Tibial nerve (tissue), 4 donors: ENCODE measurements around the gene GLIPR2. TPM values are rescaled to one million over a fixed set of nuclear protein-coding genes. Genes with fewer than 3 reads are reported as not detected.
A peak's percentile ranks its signal among the peaks of the same experiment; 100 is the strongest.

Experiments used
- DNase-seq, 2 donors: peaks; one replicate each; pipeline ENCODE4 v3.0.0-alpha.2; 2019; ENCODE audit warnings: low spot score in 2 of 2
- H3K27ac ChIP-seq, 4 donors: fragments of 200-600 bp; sonication (generic) in 3 of 4; one replicate each; pipeline ENCODE4 v1.5.1; 2017 to 2019; ENCODE audit warnings: mild to moderate bottlenecking in 1 of 4
- H3K27me3 ChIP-seq, 2 donors: fragments of 200-600 bp; sonication (generic) in 1 of 2; one replicate each; pipeline versions ENCODE4 v1.5.1 to v1.6.0; 2017 to 2019
- H3K36me3 ChIP-seq, 3 donors: fragments of 200-600 bp; sonication (generic); one replicate each; pipeline ENCODE4 v1.5.1; 2018 to 2019
- H3K4me1 ChIP-seq, 4 donors: fragments of 200-600 bp; sonication (generic) in 3 of 4; one replicate each; pipeline ENCODE4 v1.5.1; 2017 to 2019
- H3K4me3 ChIP-seq, 4 donors: fragments of 200-600 bp; sonication (generic) in 3 of 4; one replicate each; pipeline ENCODE4 v1.5.1; 2017 to 2019; ENCODE audit warnings: mild to moderate bottlenecking in 1 of 4, moderate library complexity in 1 of 4
- H3K9me3 ChIP-seq, 4 donors: fragments of 200-600 bp; sonication (generic) in 3 of 4; one replicate each; pipeline ENCODE4 v1.5.1; 2017 to 2019
- EP300 ChIP-seq, 2 donors: sonication (generic); formaldehyde crosslinking; IDR thresholded peaks; one replicate each; pipeline ENCODE4 v1.6.1; 2017; ENCODE audit warnings: antibody characterized with exemption in 2 of 2, mild to moderate bottlenecking in 1 of 2
- POLR2A ChIP-seq, 2 donors: fragments of 450-650 bp; IDR thresholded peaks; one replicate each; pipeline ENCODE4 v1.6.1; 2017; ENCODE audit warnings: antibody characterized with exemption in 2 of 2, mild to moderate bottlenecking in 2 of 2, moderate library complexity in 2 of 2
- WGBS, 2 donors: methylation state at CpG; one replicate each; pipeline ENCODE4 v1.1.5; 2018; 5-methylcytosine and 5-hydroxymethylcytosine counted together
- total RNA-seq, 4 donors: library from RNA; depleted of rRNA; stranded (reverse); fragments of >200 nt; gene quantifications; one replicate each; pipeline ENCODE4 v1.1.0, GENCODE V29; 2016
- TF ChIP-seq, protein P1 (sequence below), 5 experiments: fragments of 200-600 bp in 3 of 5; fragments of 450-650 bp in 2 of 5; sonication (generic) in 3 of 5; IDR thresholded peaks; one replicate each; pipeline ENCODE4 v1.5.1; 2016 to 2019; ENCODE audit warnings: antibody characterized with exemption in 5 of 5, mild to moderate bottlenecking in 3 of 5, moderate library complexity in 2 of 5

The GLIPR2 gene
- total RNA-seq, 4 donors from 2014 or later: 18.1 to 26.4 (median 25.6) TPM

DNA sequence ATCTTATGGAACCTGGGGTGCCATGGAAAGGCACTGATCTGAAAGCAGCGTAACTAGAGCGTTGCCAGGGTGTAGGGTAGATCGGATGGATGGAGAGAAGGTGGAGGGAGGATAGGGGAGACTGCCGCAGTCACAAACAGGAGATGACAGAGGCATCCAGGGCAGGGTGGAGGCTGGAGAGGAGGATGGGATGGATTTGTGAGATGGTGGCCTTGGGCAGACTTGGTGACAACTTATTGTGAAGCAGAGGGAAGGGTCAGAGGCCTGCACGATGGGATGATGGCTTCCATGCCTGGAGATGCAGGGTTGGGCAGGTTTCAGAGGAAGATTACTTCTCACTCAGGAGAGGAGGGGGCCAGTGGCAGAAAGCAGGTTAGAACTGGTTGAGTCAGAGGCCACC, 2.4 kb downstream of the GLIPR2 start:
- no peak overlapping the region for H3K27ac ChIP-seq
- H3K4me3 ChIP-seq: no peak overlapping the region
- no peaks in the 10 kb centered on the region for H3K9me3 ChIP-seq
- no peak for DNase-seq
- peaks cover 0 to 61% (median 29%) of the 10 kb centered on the region in 4 donors for H3K4me1 ChIP-seq
- WGBS, 2 donors: 96 to 97% methylated on average over 5 of the region's 5 CpGs
- no peaks in the 10 kb centered on the region for H3K36me3 ChIP-seq
- no peaks in the 10 kb centered on the region for H3K27me3 ChIP-seq
- TF ChIP-seq POLR2A (IDR thresholded peaks at IDR 0.05) (no peak), EP300 (IDR thresholded peaks at IDR 0.05) (no peak)
- TF ChIP-seq, protein P1, sequence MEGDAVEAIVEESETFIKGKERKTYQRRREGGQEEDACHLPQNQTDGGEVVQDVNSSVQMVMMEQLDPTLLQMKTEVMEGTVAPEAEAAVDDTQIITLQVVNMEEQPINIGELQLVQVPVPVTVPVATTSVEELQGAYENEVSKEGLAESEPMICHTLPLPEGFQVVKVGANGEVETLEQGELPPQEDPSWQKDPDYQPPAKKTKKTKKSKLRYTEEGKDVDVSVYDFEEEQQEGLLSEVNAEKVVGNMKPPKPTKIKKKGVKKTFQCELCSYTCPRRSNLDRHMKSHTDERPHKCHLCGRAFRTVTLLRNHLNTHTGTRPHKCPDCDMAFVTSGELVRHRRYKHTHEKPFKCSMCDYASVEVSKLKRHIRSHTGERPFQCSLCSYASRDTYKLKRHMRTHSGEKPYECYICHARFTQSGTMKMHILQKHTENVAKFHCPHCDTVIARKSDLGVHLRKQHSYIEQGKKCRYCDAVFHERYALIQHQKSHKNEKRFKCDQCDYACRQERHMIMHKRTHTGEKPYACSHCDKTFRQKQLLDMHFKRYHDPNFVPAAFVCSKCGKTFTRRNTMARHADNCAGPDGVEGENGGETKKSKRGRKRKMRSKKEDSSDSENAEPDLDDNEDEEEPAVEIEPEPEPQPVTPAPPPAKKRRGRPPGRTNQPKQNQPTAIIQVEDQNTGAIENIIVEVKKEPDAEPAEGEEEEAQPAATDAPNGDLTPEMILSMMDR (IDR thresholded peaks at IDR 0.05): no peak

DNA sequence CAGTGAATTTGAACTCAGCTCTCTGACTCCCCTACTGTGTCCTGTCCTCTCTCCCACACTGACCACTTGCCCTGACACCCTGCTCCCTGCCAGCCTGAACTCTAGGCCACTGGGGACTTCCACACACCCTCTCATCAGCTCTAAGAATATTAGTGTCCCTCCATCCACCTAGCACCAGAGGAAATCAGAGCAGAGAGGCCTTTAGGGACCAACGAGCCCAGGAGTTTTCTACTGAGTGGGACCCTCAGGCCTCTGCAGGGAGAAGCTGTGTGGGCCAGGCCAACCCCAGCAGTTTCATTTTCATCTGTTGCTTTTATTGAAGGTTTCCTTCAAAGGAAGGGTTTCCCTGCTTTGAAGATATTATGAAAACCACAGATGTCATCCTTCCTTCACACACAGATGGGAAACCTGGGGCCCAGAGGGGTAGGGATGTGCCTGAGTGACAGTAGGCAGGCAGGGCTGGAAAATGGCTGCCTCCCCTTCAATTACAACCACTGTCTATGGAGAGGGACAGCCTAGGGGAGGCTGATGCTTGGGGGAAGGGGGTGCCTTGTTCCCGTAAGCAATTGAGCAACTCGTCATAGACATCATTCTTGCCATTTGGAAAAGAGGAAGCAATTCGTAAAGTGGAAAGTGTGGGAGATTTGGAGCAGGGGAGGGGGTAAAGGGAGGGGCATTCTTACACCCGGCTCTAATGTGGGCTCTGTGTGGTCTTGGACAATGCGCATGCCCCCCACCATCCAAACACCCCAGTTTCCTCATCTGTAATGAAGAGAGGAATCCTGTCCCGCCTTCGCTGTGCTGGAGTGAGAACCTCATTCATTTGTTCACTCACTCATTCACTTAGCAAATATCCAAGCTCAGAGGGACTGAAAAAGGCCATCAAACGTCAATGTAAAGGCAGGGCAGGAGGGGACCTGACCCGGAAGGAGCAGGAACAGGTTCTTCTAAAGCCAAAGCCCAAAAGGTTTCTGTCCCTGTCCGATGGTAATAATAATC, 3.9 kb downstream of the GLIPR2 start:
- 75 to 79% methylated on average over 11 of the region's 11 CpGs for WGBS, 2 donors

DNA sequence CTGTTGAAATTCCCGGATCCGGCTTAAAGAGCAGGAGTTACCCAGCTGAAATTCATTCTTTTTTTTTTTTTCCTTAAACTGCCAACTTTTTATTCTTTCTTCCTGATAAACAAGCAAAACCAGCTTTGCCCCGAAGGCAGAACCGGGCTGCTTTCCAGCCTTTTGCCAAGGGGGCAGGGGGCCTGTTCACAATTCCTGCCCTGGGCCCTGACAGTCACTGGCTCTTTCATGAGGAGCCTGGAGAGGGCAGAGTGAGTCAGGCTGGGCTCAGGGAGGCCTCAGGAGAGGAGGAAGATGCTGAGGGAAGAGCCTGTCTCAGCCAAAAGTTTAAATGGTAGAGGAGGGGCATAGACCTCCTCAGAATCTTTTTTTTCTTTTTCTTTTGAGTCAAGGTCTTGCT, 4.8 kb downstream of the GLIPR2 start:
- peaks cover 0 to 6% (median 0%) of the 10 kb centered on the region in 4 donors for H3K9me3 ChIP-seq
- H3K27me3 ChIP-seq: no peaks in the 10 kb centered on the region
- H3K4me3 ChIP-seq: no peak overlapping the region
- no peak for TF ChIP-seq POLR2A (IDR thresholded peaks at IDR 0.05)
- TF ChIP-seq, protein P1 (IDR thresholded peaks at IDR 0.05): peak in 1 of 5 experiments; percentile 8
- TF ChIP-seq EP300 (IDR thresholded peaks at IDR 0.05): no peak
- peak overlapping the region in 1 of 4 donors; percentile 52 for H3K27ac ChIP-seq
- no peak for DNase-seq
- H3K36me3 ChIP-seq: peaks cover 0 to 11% (median 0%) of the 10 kb centered on the region in 3 donors
- peaks cover 0 to 52% (median 26%) of the 10 kb centered on the region in 4 donors for H3K4me1 ChIP-seq
- 60 to 75% methylated on average over 4 of the region's 4 CpGs for WGBS, 2 donors

More for the DNA sequence above, 3.9 kb downstream of the GLIPR2 start:
- TF ChIP-seq, protein P1 (IDR thresholded peaks at IDR 0.05): no peak
- TF ChIP-seq EP300 (IDR thresholded peaks at IDR 0.05): peak in 1 of 2 donors; percentile 30
- peaks cover 0 to 6% (median 0%) of the 10 kb centered on the region in 3 donors for H3K36me3 ChIP-seq
- no peak overlapping the region for H3K4me3 ChIP-seq
- H3K9me3 ChIP-seq: no peaks in the 10 kb centered on the region
- H3K27me3 ChIP-seq: no peaks in the 10 kb centered on the region
- peak overlapping the region in 3 of 4 donors; percentile 24 to 60 (median 52) for H3K27ac ChIP-seq
- peaks cover 0 to 61% (median 29%) of the 10 kb centered on the region in 4 donors for H3K4me1 ChIP-seq
- DNase-seq: no peak

DNA sequence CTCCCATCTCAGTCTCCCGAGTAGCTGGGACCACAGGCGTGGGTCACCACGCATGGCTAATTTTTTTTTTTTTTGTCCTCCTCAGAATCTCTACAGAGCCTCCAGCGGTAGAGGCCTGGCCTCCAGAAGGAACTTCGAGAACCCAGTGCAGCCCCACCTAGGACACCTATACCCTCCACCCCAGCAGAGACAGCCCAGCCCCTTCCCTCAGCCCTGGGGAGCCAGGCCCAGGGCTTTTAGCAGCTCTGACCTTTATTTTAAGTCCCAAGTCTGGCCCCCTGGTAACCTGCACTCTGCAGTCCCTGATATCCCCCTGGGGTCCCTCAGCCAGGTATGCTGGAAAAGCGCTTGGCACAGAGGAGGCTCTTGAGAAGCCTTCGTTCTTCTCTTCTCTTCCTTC, 5.2 kb downstream of the GLIPR2 start:
- peaks cover 0 to 50% (median 26%) of the 10 kb centered on the region in 4 donors for H3K4me1 ChIP-seq

More for the DNA sequence above, 5.2 kb downstream of the GLIPR2 start:
- TF ChIP-seq, protein P1 (IDR thresholded peaks at IDR 0.05): no peak
- no peak for TF ChIP-seq POLR2A (IDR thresholded peaks at IDR 0.05)
- TF ChIP-seq EP300 (IDR thresholded peaks at IDR 0.05): no peak
- Histone ChIP-seq H3K27me3 (no peaks in the 10 kb centered on the region), H3K4me3 (no peak overlapping the region), H3K27ac (peak overlapping the region in 1 of 4 donors; percentile 69), H3K9me3 (peaks cover 0 to 6% (median 0%) of the 10 kb centered on the region in 4 donors), H3K36me3 (peaks cover 0 to 11% (median 0%) of the 10 kb centered on the region in 3 donors)
- DNase-seq: no peak
- WGBS, 2 donors: 90 to 92% methylated on average over 7 of the region's 7 CpGs
